ENCODE results near the gene FOXL2.

FOXL2 gene

GRCh38 chr3:138899351-138899991, 47.5 kb downstream of the FOXL2 start:
- DNase-seq = no peak
- Histone ChIP-seq H3K9me3 (ENCODE audit: severe bottlenecking) (no peaks in the 10 kb centered on the region), H3K4me3 (ENCODE audit: low read depth, low read length) (no peak overlapping the region), H3K27ac (no peak overlapping the region), H3K27me3 (ENCODE audit: insufficient read depth, low read depth, severe bottlenecking) (no peaks in the 10 kb centered on the region), H3K36me3 (no peaks in the 10 kb centered on the region)
- no peak for TF ChIP-seq CTCF (IDR thresholded peaks at IDR 0.05; ENCODE audit: low read depth, low read length)

GRCh38 chr3:138898708-138899107, 48.2 kb downstream of the FOXL2 start:
- no peaks in the 10 kb centered on the region for H3K27me3 ChIP-seq (ENCODE audit: insufficient read depth, low read depth, severe bottlenecking)
- DNase-seq = no peak
- no peak overlapping the region for H3K4me3 ChIP-seq (ENCODE audit: low read depth, low read length)
- no peaks in the 10 kb centered on the region for H3K9me3 ChIP-seq (ENCODE audit: severe bottlenecking)
- TF ChIP-seq CTCF (IDR thresholded peaks at IDR 0.05; ENCODE audit: low read depth, low read length) = no peak
- no peaks in the 10 kb centered on the region for H3K36me3 ChIP-seq
- no peak overlapping the region for H3K27ac ChIP-seq

GRCh38 chr3:138898301-138898700, 48.6 kb downstream of the FOXL2 start:
- no peak for DNase-seq
- H3K4me3 ChIP-seq (ENCODE audit: low read depth, low read length) = no peak overlapping the region

More at GRCh38 chr3:138898301-138898700, 48.6 kb downstream of the FOXL2 start:
- TF ChIP-seq CTCF (IDR thresholded peaks at IDR 0.05; ENCODE audit: low read depth, low read length) = no peak
- H3K27me3 ChIP-seq (ENCODE audit: insufficient read depth, low read depth, severe bottlenecking) = no peaks in the 10 kb centered on the region
- no peaks in the 10 kb centered on the region for H3K9me3 ChIP-seq (ENCODE audit: severe bottlenecking)
- H3K27ac ChIP-seq = no peak overlapping the region
- no peaks in the 10 kb centered on the region for H3K36me3 ChIP-seq
